WTC11 (cell line): ENCODE results near the gene CRACDL. TPM values are rescaled to one million over a fixed set of nuclear protein-coding genes. Genes with fewer than 3 reads are reported as not detected.

Experiments used
- ATAC-seq: fragments of 200-7000 bp; cut with Tn5 transposase; 2 replicates; pipeline ENCODE4 v1.10.0; 2021; ENCODE audit warnings: mild to moderate bottlenecking, moderate library complexity
- CTCF ChIA-PET: fragments of 300-600 bp; sonication (Branson Sonifier 250); formaldehyde crosslinking; loops from one replicate; lab custom pipeline; 2021; ENCODE audit warnings: antibody characterized with exemption; lab: Charles Lee
- POLR2A ChIA-PET: fragments of 350-600 bp; sonication (Branson Sonifier 250); formaldehyde crosslinking; loops from one replicate; lab custom pipeline; 2021; ENCODE audit warnings: antibody characterized with exemption; lab: Charles Lee
- DNase-seq: peaks from one replicate; pipeline ENCODE4 v3.0.0; 2021; ENCODE audit warnings: low spot score
- H3K27ac Mint-ChIP-seq: 2 replicates; pipeline ENCODE4 v1.8.0; 2021; ENCODE audit warnings: mixed read lengths
- H3K27me3 Mint-ChIP-seq: 2 replicates; pipeline ENCODE4 v1.8.0; 2021; ENCODE audit warnings: low read depth, mild to moderate bottlenecking, moderate library complexity, mixed read lengths
- H3K36me3 Mint-ChIP-seq: 2 replicates; pipeline ENCODE4 v1.8.0; 2021; ENCODE audit warnings: mixed read lengths
- H3K4me1 Mint-ChIP-seq: 2 replicates; pipeline ENCODE4 v1.8.0; 2022; ENCODE audit warnings: mixed read lengths
- H3K4me3 Mint-ChIP-seq: 2 replicates; pipeline ENCODE4 v1.8.0; 2021; ENCODE audit warnings: mild to moderate bottlenecking, moderate library complexity, mixed read lengths
- H3K9me3 Mint-ChIP-seq: 2 replicates; pipeline ENCODE4 v1.8.0; 2021; ENCODE audit warnings: mixed read lengths
- ATF6 ChIP-seq: sonication (generic); formaldehyde crosslinking; IDR thresholded peaks from 2 replicates; pipeline ENCODE4 v1.8.1; 2023; ENCODE audit warnings: mild to moderate bottlenecking, missing genetic modification reagents
- EMX1 ChIP-seq: fragments of 250-450 bp; sonication (Bioruptor Pico); IDR thresholded peaks from 2 replicates; pipeline ENCODE4 v1.8.0; 2021; ENCODE audit warnings: mild to moderate bottlenecking
- ESRRA ChIP-seq: sonication (generic); formaldehyde crosslinking; IDR thresholded peaks from 2 replicates; pipeline ENCODE4 v1.8.1; 2022; ENCODE audit warnings: mild to moderate bottlenecking, missing genetic modification reagents, borderline replicate concordance
- ETV6 ChIP-seq: sonication (generic); formaldehyde crosslinking; IDR thresholded peaks from 2 replicates; pipeline ENCODE4 v1.8.1; 2022; ENCODE audit warnings: mild to moderate bottlenecking, missing genetic modification reagents
- FOXP4 ChIP-seq: sonication (generic); formaldehyde crosslinking; IDR thresholded peaks from 2 replicates; pipeline ENCODE4 v1.8.0; 2022; ENCODE audit warnings: mild to moderate bottlenecking, missing genetic modification reagents
- IRF2 ChIP-seq: sonication (generic); formaldehyde crosslinking; IDR thresholded peaks from 2 replicates; pipeline ENCODE4 v1.8.0; 2022; ENCODE audit warnings: low read depth, missing genetic modification reagents, borderline replicate concordance
- MXD4 ChIP-seq: fragments of 250-450 bp; sonication (Bioruptor Pico); IDR thresholded peaks from 2 replicates; pipeline ENCODE4 v1.8.0; 2021; ENCODE audit warnings: mild to moderate bottlenecking, moderate library complexity, borderline replicate concordance
- NR3C1 ChIP-seq: sonication (generic); formaldehyde crosslinking; conservative IDR thresholded peaks from 2 replicates; pipeline ENCODE4 v1.8.1; 2023; ENCODE audit warnings: low read depth, mild to moderate bottlenecking, missing genetic modification reagents
- RORB ChIP-seq: fragments of 250-450 bp; sonication (Bioruptor Pico); IDR thresholded peaks from 2 replicates; pipeline ENCODE4 v1.9.0; 2021; ENCODE audit warnings: mild to moderate bottlenecking
- SMAD3 ChIP-seq: sonication (generic); formaldehyde crosslinking; IDR thresholded peaks from 2 replicates; pipeline ENCODE4 v1.8.0; 2022; ENCODE audit warnings: missing genetic modification reagents, mild to moderate bottlenecking, borderline replicate concordance
- SOX15 ChIP-seq: fragments of 250-450 bp; sonication (Bioruptor Pico); IDR thresholded peaks from 2 replicates; pipeline ENCODE4 v1.9.0; 2021; ENCODE audit warnings: mild to moderate bottlenecking
- TCF7 ChIP-seq: sonication (generic); formaldehyde crosslinking; IDR thresholded peaks from 2 replicates; pipeline ENCODE4 v1.8.0; 2022; ENCODE audit warnings: mild to moderate bottlenecking, low read depth, missing genetic modification reagents, moderate library complexity
- TEAD1 ChIP-seq: sonication (generic); formaldehyde crosslinking; IDR thresholded peaks from 2 replicates; pipeline ENCODE4 v1.8.0; 2022; ENCODE audit warnings: mild to moderate bottlenecking, missing genetic modification reagents
- TP53 ChIP-seq: sonication (generic); formaldehyde crosslinking; IDR thresholded peaks from 2 replicates; pipeline ENCODE4 v1.8.1; 2023; ENCODE audit warnings: mild to moderate bottlenecking, missing genetic modification reagents
- ZNF138 ChIP-seq: sonication (generic); formaldehyde crosslinking; conservative IDR thresholded peaks from 2 replicates; pipeline ENCODE4 v1.8.1; 2022; ENCODE audit warnings: mild to moderate bottlenecking, moderate library complexity, missing genetic modification reagents
- ZNF232 ChIP-seq: sonication (generic); formaldehyde crosslinking; IDR thresholded peaks from 2 replicates; pipeline ENCODE4 v1.8.0; 2022; ENCODE audit warnings: mild to moderate bottlenecking, missing genetic modification reagents
- ZNF671 ChIP-seq: fragments of 250-450 bp; sonication (Bioruptor Pico); IDR thresholded peaks from 2 replicates; pipeline ENCODE4 v1.8.0; 2021; ENCODE audit warnings: mild to moderate bottlenecking
- ZSCAN18 ChIP-seq: fragments of 250-450 bp; sonication (Bioruptor Pico); IDR thresholded peaks from 2 replicates; pipeline ENCODE4 v2.1.2; 2022; ENCODE audit warnings: mild to moderate bottlenecking, moderate library complexity
- total RNA-seq: library from RNA; stranded (reverse); gene quantifications from 3 replicates; pipeline ENCODE4 v1.2.3, GENCODE V29; 2021
- TF ChIP-seq, protein P1 (sequence below): sonication (generic); formaldehyde crosslinking; IDR thresholded peaks from 2 replicates; pipeline ENCODE4 v1.8.1; 2023; ENCODE audit warnings: mild to moderate bottlenecking, missing genetic modification reagents, moderate library complexity
- TF ChIP-seq, protein P2 (sequence below): fragments of 250-450 bp; sonication (Bioruptor Pico); conservative IDR thresholded peaks from 2 replicates; pipeline ENCODE4 v1.9.0; 2021; ENCODE audit warnings: mild to moderate bottlenecking
- TF ChIP-seq, protein P3 (sequence below): sonication (generic); formaldehyde crosslinking; IDR thresholded peaks from 2 replicates; pipeline ENCODE4 v1.8.0; 2022; ENCODE audit warnings: mild to moderate bottlenecking, missing genetic modification reagents
- TF ChIP-seq, protein P4 (sequence below): sonication (generic); formaldehyde crosslinking; IDR thresholded peaks from 2 replicates; pipeline ENCODE4 v1.8.0; 2023; ENCODE audit warnings: mild to moderate bottlenecking, missing genetic modification reagents

The CRACDL gene
- total RNA-seq, 1 experiment from 2014 or later, result 0.72 TPM

DNA sequence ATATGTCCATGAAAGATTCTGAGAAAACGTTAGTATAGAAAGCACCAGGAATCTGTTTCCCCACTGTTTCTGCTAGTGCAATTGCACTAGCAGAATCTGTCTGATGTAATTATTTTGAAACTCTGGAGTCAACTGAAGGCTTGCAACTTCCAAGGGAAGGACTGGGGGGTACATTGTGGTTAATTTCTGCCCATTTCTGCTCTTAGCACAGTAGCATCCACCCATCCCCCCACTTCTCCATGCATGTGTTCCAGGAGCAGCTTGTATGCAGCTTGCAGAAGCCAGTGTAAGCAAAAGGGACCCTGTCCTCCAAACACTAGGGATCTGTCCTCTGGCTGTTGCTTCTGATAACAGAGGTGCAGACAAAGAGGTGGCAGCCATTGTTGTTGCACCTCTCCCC, 74.4 kb downstream of the CRACDL start:
- Mint-ChIP-seq H3K27me3 (no peaks in the 10 kb centered on the region), H3K4me1 (no peaks in the 10 kb centered on the region), H3K27ac (no peak overlapping the region), H3K36me3 (peaks cover 5% of the 10 kb centered on the region; the same call in 1 of the 2 replicates), H3K9me3 (peaks cover 35% of the 10 kb centered on the region), H3K4me3 (no peak overlapping the region)
- TF ChIP-seq, protein P1, sequence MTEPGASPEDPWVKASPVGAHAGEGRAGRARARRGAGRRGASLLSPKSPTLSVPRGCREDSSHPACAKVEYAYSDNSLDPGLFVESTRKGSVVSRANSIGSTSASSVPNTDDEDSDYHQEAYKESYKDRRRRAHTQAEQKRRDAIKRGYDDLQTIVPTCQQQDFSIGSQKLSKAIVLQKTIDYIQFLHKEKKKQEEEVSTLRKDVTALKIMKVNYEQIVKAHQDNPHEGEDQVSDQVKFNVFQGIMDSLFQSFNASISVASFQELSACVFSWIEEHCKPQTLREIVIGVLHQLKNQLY, result no peak
- TF ChIP-seq, protein P2, sequence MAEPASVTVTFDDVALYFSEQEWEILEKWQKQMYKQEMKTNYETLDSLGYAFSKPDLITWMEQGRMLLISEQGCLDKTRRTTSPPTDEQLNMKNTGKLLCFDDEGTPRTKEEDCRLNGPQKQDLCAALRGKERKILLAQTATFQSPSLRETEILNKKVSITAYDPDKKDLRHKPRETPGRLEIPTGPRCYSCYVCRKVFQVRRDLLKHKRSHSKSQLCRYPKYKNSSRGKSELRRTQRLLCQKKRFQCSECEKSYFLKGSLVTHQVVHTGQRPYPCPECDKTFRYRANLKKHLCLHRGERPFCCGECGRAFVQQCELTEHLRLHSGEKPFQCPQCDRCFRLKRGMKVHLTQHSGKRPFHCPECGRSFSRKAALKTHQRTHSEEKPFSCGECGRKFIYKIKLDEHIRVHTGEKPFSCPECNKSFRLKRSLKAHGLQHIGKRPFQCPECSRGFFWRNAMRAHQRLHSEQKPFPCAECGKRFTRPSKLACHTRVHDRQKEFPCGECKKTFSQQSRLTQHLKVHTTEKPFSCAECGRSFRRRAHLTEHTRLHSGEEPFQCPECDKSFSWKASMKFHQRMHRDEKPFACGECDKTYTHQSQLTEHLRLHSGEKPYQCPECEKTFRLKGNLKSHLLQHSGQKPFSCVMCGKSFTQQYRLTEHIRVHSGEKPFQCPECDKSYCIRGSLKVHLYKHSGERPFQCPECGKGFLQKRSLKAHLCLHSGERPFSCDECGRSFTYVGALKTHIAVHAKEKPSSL (CRISPR knock-in tag), result no peak
- TF ChIP-seq ESRRA (CRISPR knock-in tag) (no peak), ATF6 (CRISPR knock-in tag) (no peak), TCF7 (no peak), ETV6 (no peak)
- ATAC-seq (no peak), DNase-seq (no peak)
- ChIA-PET CTCF (no interaction called here), POLR2A (no interaction called here)

GRCh38 chr2:98859323-98859722, 76.7 kb downstream of the CRACDL start:
- Mint-ChIP-seq H3K27me3 (no peaks in the 10 kb centered on the region; the same call in 1 of the 2 replicates), H3K9me3 (peaks cover 45% of the 10 kb centered on the region), H3K27ac (no peak overlapping the region), H3K36me3 (peaks cover 5% of the 10 kb centered on the region; the same call in 1 of the 2 replicates), H3K4me3 (no peak overlapping the region), H3K4me1 (no peaks in the 10 kb centered on the region)
- TF ChIP-seq SOX15 (CRISPR knock-in tag) (no peak), EMX1 (no peak), ZNF671 (no peak), NR3C1 (CRISPR knock-in tag) (no peak), RORB (CRISPR knock-in tag) (no peak), TEAD1 (no peak), ESRRA (CRISPR knock-in tag) (no peak), IRF2 (CRISPR knock-in tag) (no peak), TP53 (CRISPR knock-in tag) (no peak), MXD4 (CRISPR knock-in tag) (no peak), SMAD3 (CRISPR knock-in tag) (no peak)
- TF ChIP-seq, protein P3, sequence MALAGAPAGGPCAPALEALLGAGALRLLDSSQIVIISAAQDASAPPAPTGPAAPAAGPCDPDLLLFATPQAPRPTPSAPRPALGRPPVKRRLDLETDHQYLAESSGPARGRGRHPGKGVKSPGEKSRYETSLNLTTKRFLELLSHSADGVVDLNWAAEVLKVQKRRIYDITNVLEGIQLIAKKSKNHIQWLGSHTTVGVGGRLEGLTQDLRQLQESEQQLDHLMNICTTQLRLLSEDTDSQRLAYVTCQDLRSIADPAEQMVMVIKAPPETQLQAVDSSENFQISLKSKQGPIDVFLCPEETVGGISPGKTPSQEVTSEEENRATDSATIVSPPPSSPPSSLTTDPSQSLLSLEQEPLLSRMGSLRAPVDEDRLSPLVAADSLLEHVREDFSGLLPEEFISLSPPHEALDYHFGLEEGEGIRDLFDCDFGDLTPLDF, result no peak
- POLR2A ChIA-PET, result no interaction called here
- ATAC-seq, result no peak
- CTCF ChIA-PET, result no interaction called here
- DNase-seq, result no peak

GRCh38 chr2:98857001-98857400, 79.0 kb downstream of the CRACDL start:
- no peak overlapping the region for H3K27ac Mint-ChIP-seq
- CTCF ChIA-PET, result no interaction called here
- H3K4me1 Mint-ChIP-seq, result no peaks in the 10 kb centered on the region
- peaks cover 38% of the 10 kb centered on the region for H3K9me3 Mint-ChIP-seq
- DNase-seq (no peak), ATAC-seq (no peak)
- H3K4me3 Mint-ChIP-seq, result no peak overlapping the region
- POLR2A ChIA-PET, result no interaction called here
- H3K27me3 Mint-ChIP-seq, result no peaks in the 10 kb centered on the region; the same call in 1 of the 2 replicates
- no peaks in the 10 kb centered on the region for H3K36me3 Mint-ChIP-seq
- TF ChIP-seq ZNF232 (CRISPR knock-in tag) (no peak), ZNF138 (CRISPR knock-in tag) (no peak), ZSCAN18 (CRISPR knock-in tag) (no peak), TEAD1 (no peak), FOXP4 (CRISPR knock-in tag) (no peak), IRF2 (CRISPR knock-in tag) (no peak), TP53 (CRISPR knock-in tag) (no peak)
- TF ChIP-seq, protein P4, sequence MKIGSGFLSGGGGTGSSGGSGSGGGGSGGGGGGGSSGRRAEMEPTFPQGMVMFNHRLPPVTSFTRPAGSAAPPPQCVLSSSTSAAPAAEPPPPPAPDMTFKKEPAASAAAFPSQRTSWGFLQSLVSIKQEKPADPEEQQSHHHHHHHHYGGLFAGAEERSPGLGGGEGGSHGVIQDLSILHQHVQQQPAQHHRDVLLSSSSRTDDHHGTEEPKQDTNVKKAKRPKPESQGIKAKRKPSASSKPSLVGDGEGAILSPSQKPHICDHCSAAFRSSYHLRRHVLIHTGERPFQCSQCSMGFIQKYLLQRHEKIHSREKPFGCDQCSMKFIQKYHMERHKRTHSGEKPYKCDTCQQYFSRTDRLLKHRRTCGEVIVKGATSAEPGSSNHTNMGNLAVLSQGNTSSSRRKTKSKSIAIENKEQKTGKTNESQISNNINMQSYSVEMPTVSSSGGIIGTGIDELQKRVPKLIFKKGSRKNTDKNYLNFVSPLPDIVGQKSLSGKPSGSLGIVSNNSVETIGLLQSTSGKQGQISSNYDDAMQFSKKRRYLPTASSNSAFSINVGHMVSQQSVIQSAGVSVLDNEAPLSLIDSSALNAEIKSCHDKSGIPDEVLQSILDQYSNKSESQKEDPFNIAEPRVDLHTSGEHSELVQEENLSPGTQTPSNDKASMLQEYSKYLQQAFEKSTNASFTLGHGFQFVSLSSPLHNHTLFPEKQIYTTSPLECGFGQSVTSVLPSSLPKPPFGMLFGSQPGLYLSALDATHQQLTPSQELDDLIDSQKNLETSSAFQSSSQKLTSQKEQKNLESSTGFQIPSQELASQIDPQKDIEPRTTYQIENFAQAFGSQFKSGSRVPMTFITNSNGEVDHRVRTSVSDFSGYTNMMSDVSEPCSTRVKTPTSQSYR (CRISPR knock-in tag), result no peak
